GM12878 (cell line): Measurements from ENCODE around the gene RAC2. TPM values are rescaled to one million over a fixed set of nuclear protein-coding genes. Genes with fewer than 3 reads are reported as not detected.

ENCODE experiments used
- ATF7 ChIP-seq: fragments of 450-650 bp; IDR thresholded peaks from 2 replicates; pipeline ENCODE4 v1.6.1; 2016; ENCODE audit warnings: low read depth, mild to moderate bottlenecking
- BACH1 ChIP-seq: fragments of 450-650 bp; IDR thresholded peaks from 2 replicates; pipeline ENCODE4 v1.6.1; 2017; ENCODE audit warnings: mild to moderate bottlenecking, borderline replicate concordance
- BMI1 ChIP-seq: fragments of 450-650 bp; IDR thresholded peaks from 2 replicates; pipeline ENCODE4 v1.6.1; 2016; ENCODE audit warnings: mild to moderate bottlenecking, moderate library complexity, borderline replicate concordance
- CREB1 ChIP-seq: IDR thresholded peaks from 2 replicates; pipeline ENCODE4 v1.6.1; 2012; ENCODE audit warnings: low read depth, mild to moderate bottlenecking, inconsistent platforms
- EED ChIP-seq: sonication (generic); IDR thresholded peaks from 2 replicates; pipeline ENCODE4 v1.6.1; 2016; ENCODE audit warnings: antibody characterized with exemption, low read depth
- ESRRA ChIP-seq: IDR thresholded peaks from 2 replicates; pipeline ENCODE4 v1.6.1; 2012; ENCODE audit warnings: mild to moderate bottlenecking, low read length, improper control_type of control experiment
- EZH2 ChIP-seq: IDR thresholded peaks from 2 replicates; pipeline ENCODE4 v1.6.1; 2012; ENCODE audit warnings: low read depth, mild to moderate bottlenecking, control low read depth, inconsistent platforms, low read length, borderline replicate concordance; ENCODE audit not compliant: control insufficient read depth
- FOXK2 ChIP-seq: fragments of 450-650 bp; IDR thresholded peaks from 2 replicates; pipeline ENCODE4 v1.6.1; 2017; ENCODE audit warnings: mild to moderate bottlenecking, moderate library complexity
- HCFC1 ChIP-seq: fragments of 150-350 bp; IDR thresholded peaks from 2 replicates; pipeline ENCODE4 v1.6.1; 2014; ENCODE audit warnings: low read length
- IRF4 ChIP-seq: IDR thresholded peaks from 2 replicates; pipeline ENCODE4 v1.6.1; 2011; ENCODE audit warnings: low read depth, low read length
- MXI1 ChIP-seq: fragments of 150-350 bp; IDR thresholded peaks from 2 replicates; pipeline ENCODE4 v1.6.1; 2011; ENCODE audit warnings: low read depth, mild to moderate bottlenecking, inconsistent platforms, low read length, improper control_type of control experiment
- PAX5 ChIP-seq: IDR thresholded peaks from 2 replicates; pipeline ENCODE4 v1.6.1; 2011; ENCODE audit warnings: low read depth, low read length, borderline replicate concordance
- RUNX3 ChIP-seq: IDR thresholded peaks from 2 replicates; pipeline ENCODE4 v1.6.1; 2012; ENCODE audit warnings: low read length, inconsistent platforms
- SP1 ChIP-seq: IDR thresholded peaks from one replicate; pipeline ENCODE4 v1.6.1; 2011; ENCODE audit warnings: low read depth, low read length
- YY1 ChIP-seq: IDR thresholded peaks from 2 replicates; pipeline ENCODE4 v1.6.1; 2011; ENCODE audit warnings: low read depth, mild to moderate bottlenecking, low read length
- ZNF207 ChIP-seq: fragments of 450-650 bp; IDR thresholded peaks from 2 replicates; pipeline ENCODE4 v1.6.1; 2014; ENCODE audit warnings: antibody characterized with exemption, mild to moderate bottlenecking, borderline replicate concordance
- ZNF217 ChIP-seq: fragments of 450-650 bp; IDR thresholded peaks from 2 replicates; pipeline ENCODE4 v1.6.1; 2017; ENCODE audit warnings: antibody characterized with exemption, mild to moderate bottlenecking
- polyA plus RNA-seq, 11 experiments: library from polyadenylated mRNA; depleted of rRNA in 4 of 11; unstranded in 6 of 11; stranded (reverse) in 5 of 11; fragments of >200 nt; fragmentation: Nextera tagmentation in 4 of 11; fragmentation: Illumina TruSeq in 1 of 11; extraction: Ambion mirVana in 4 of 11; extraction: Trizol in 1 of 11; gene quantifications; 1 replicate in 1 of 11; 2 replicates in 10 of 11; pipeline versions ENCODE4 v1.2.1 to v1.2.3, GENCODE V29; 2011 to 2016; ENCODE audit warnings: inconsistent platforms in 2 of 11, missing spikeins in 2 of 11, low read depth in 1 of 11
- total RNA-seq, 4 experiments: library from RNA; depleted of rRNA in 3 of 4; stranded (reverse); fragments of >200 nt in 3 of 4; fragmentation: Illumina TruSeq in 1 of 4; extraction: Trizol in 1 of 4; gene quantifications; 2 replicates each; pipeline versions ENCODE4 v1.2.1 to v1.2.3, GENCODE V29; 2013 to 2021
- TF ChIP-seq, protein P1 (sequence below), 3 experiments: IDR thresholded peaks in 2 of 3; conservative IDR thresholded peaks in 1 of 3; 2 replicates each; pipeline ENCODE4 v1.5.1; 2011; ENCODE audit warnings: low read depth in 3 of 3, low read length in 3 of 3, mild to moderate bottlenecking in 3 of 3, control low read depth in 2 of 3, moderate library complexity in 2 of 3, inconsistent platforms in 1 of 3, mixed read lengths in 1 of 3; ENCODE audit not compliant: control insufficient read depth in 2 of 3, insufficient read depth in 1 of 3; ENCODE audit errors: extremely low read depth in 1 of 3
- TF ChIP-seq, protein P2 (sequence below): fragments of 450-650 bp; IDR thresholded peaks from 2 replicates; pipeline ENCODE4 v1.6.1; 2017; ENCODE audit warnings: borderline replicate concordance
- TF ChIP-seq, protein P3 (sequence below): IDR thresholded peaks from 2 replicates; pipeline ENCODE4 v1.6.1; 2011; ENCODE audit warnings: low read depth, mild to moderate bottlenecking, low read length, moderate library complexity, borderline replicate concordance; ENCODE audit errors: extremely low read depth
- TF ChIP-seq, protein P4 (sequence below): fragments of 450-650 bp; IDR thresholded peaks from 2 replicates; pipeline ENCODE4 v1.6.1; 2017; ENCODE audit warnings: mild to moderate bottlenecking, low read depth, inconsistent platforms; ENCODE audit not compliant: poor library complexity, severe bottlenecking
- TF ChIP-seq, protein P5 (sequence below): IDR thresholded peaks from 2 replicates; pipeline ENCODE4 v1.6.1; 2012; ENCODE audit warnings: low read depth, low read length, improper control_type of control experiment

The RAC2 gene
- total and polyA plus RNA-seq, 10 of the 15 experiments (the other 5 are each of a cell fraction or from before 2014, with no cell fraction given) = 102 to 386 (median 304) TPM

DNA sequence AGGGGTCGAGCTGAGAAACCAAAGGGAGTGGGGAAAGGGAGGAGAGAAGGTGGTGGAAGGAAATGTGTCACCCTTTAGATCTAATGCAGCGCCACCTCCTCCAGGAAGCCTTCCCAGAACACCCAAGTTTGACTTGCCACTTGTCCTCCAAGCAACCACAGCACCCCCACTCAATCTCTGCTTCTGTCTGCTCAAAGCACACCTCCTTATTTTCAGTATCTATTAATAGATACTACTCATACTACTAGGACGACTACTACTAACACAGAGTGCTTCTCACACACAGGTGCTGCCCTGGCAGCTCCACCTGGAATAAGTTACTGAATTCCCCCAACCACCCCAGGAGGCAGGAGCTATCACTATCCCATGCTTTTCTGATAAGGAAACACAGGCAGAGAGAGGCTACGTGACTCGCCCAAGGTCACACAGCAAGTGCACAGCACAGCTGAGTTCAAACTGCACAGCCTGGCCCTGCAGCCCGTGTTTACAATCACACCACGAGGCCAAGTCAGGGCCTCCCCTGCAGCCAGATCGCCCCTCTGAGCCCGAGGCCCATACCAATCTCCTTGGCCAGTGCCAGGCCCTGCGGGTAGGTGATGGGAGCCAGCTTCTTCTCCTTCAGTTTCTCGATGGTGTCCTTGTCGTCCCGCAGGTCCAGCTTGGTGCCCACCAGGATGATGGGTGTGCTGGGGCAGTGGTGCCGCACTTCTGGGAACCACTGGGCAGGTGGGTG is 13.2 kb downstream of the RAC2 start (continued):
- TF ChIP-seq, protein P1, sequence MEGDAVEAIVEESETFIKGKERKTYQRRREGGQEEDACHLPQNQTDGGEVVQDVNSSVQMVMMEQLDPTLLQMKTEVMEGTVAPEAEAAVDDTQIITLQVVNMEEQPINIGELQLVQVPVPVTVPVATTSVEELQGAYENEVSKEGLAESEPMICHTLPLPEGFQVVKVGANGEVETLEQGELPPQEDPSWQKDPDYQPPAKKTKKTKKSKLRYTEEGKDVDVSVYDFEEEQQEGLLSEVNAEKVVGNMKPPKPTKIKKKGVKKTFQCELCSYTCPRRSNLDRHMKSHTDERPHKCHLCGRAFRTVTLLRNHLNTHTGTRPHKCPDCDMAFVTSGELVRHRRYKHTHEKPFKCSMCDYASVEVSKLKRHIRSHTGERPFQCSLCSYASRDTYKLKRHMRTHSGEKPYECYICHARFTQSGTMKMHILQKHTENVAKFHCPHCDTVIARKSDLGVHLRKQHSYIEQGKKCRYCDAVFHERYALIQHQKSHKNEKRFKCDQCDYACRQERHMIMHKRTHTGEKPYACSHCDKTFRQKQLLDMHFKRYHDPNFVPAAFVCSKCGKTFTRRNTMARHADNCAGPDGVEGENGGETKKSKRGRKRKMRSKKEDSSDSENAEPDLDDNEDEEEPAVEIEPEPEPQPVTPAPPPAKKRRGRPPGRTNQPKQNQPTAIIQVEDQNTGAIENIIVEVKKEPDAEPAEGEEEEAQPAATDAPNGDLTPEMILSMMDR (IDR thresholded peaks at IDR 0.05 in 2 of 3, conservative IDR thresholded peaks at IDR 0.05 in 1 of 3; ENCODE audit: control insufficient read depth in 2 of 3, extremely low read depth in 1 of 3, insufficient read depth in 1 of 3, low read depth in 3 of 3, low read length in 3 of 3) = no peak
- TF ChIP-seq CREB1 = no peak
- TF ChIP-seq, protein P2, sequence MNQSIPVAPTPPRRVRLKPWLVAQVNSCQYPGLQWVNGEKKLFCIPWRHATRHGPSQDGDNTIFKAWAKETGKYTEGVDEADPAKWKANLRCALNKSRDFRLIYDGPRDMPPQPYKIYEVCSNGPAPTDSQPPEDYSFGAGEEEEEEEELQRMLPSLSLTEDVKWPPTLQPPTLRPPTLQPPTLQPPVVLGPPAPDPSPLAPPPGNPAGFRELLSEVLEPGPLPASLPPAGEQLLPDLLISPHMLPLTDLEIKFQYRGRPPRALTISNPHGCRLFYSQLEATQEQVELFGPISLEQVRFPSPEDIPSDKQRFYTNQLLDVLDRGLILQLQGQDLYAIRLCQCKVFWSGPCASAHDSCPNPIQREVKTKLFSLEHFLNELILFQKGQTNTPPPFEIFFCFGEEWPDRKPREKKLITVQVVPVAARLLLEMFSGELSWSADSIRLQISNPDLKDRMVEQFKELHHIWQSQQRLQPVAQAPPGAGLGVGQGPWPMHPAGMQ = no peak
- TF ChIP-seq ZNF207 = peak; percentile 79; the same call in 1 of the 2 replicates
- TF ChIP-seq HCFC1 = no peak
- no peak for TF ChIP-seq BMI1
- TF ChIP-seq, protein P3, sequence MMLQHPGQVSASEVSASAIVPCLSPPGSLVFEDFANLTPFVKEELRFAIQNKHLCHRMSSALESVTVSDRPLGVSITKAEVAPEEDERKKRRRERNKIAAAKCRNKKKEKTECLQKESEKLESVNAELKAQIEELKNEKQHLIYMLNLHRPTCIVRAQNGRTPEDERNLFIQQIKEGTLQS = no peak
- TF ChIP-seq RUNX3 = peak; percentile 86
- TF ChIP-seq PAX5 = 0 out of 2 replicates have a peak, but pooled peaks have one; percentile 10
- peak; percentile 83; the same call in 1 of the 2 replicates for TF ChIP-seq ZNF217
- no peak for TF ChIP-seq SP1
- no peak; the same call in 1 of the 2 replicates for TF ChIP-seq ESRRA
- TF ChIP-seq BACH1 = no peak
- TF ChIP-seq EZH2 = no peak
- no peak for TF ChIP-seq MXI1
- no peak for TF ChIP-seq YY1
- TF ChIP-seq EED = peak; percentile 75; the same call in 1 of the 2 replicates
- peak; percentile 20; the same call in 1 of the 2 replicates for TF ChIP-seq IRF4
- TF ChIP-seq, protein P4, sequence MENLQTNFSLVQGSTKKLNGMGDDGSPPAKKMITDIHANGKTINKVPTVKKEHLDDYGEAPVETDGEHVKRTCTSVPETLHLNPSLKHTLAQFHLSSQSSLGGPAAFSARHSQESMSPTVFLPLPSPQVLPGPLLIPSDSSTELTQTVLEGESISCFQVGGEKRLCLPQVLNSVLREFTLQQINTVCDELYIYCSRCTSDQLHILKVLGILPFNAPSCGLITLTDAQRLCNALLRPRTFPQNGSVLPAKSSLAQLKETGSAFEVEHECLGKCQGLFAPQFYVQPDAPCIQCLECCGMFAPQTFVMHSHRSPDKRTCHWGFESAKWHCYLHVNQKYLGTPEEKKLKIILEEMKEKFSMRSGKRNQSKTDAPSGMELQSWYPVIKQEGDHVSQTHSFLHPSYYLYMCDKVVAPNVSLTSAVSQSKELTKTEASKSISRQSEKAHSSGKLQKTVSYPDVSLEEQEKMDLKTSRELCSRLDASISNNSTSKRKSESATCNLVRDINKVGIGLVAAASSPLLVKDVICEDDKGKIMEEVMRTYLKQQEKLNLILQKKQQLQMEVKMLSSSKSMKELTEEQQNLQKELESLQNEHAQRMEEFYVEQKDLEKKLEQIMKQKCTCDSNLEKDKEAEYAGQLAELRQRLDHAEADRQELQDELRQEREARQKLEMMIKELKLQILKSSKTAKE = peak; percentile 57
- TF ChIP-seq, protein P5, sequence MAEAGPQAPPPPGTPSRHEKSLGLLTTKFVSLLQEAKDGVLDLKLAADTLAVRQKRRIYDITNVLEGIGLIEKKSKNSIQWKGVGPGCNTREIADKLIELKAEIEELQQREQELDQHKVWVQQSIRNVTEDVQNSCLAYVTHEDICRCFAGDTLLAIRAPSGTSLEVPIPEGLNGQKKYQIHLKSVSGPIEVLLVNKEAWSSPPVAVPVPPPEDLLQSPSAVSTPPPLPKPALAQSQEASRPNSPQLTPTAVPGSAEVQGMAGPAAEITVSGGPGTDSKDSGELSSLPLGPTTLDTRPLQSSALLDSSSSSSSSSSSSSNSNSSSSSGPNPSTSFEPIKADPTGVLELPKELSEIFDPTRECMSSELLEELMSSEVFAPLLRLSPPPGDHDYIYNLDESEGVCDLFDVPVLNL = no peak
- TF ChIP-seq ATF7 = 0 out of 2 replicates have a peak, but pooled peaks have one; percentile 30
- peak; percentile 40; the same call in 1 of the 2 replicates for TF ChIP-seq FOXK2
